ENCODE data around the gene RS1.

DNA sequence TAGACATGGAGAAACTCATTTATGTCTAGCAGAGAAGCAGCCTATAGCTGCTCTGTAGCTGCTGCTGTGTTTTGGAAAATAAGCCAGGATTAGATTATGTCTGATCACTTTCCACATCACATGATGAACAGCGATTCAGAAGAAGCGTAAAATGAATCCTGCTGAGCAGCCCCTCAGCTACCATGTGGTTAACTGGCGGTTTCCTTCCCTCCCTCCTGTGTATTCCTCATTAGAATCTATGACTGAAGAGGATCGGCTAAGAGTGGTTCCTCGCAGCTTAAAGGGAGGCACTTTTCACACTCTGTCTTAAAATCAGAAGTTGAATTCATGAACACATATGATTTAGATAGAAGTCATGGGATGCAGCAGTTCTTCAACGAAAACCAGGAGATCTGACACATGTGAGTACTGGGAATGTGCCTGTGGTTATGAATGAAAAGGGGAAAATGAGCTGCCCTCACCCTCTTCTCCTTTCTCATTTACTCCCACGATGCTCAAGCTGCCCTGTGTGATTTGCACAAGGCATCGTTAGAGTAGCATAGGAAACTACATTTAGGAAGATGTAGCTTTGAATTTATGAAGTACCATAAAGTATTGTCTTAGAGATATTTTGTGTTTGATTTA lies 35.6 kb upstream of the RS1 start, which contains the start of gene PPEF1:
- no peak for TF ChIP-seq CTCF (IDR thresholded peaks at IDR 0.05; ENCODE audit: low read depth, low read length, missing input control)
- TF ChIP-seq ATF3 (IDR thresholded peaks at IDR 0.05), result no peak
- no peak for TF ChIP-seq EGR1 (IDR thresholded peaks at IDR 0.05; ENCODE audit: low read depth in 2 of 2)
- TF ChIP-seq SP1 (IDR thresholded peaks at IDR 0.05), result no peak
- TF ChIP-seq TAF1 (conservative IDR thresholded peaks at IDR 0.05), result no peak
- no peak for TF ChIP-seq HNF4G (IDR thresholded peaks at IDR 0.05)
- no peak for TF ChIP-seq YY1 (IDR thresholded peaks at IDR 0.05)
- TF ChIP-seq RAD21 (IDR thresholded peaks at IDR 0.05), result no peak
- no peak for TF ChIP-seq FOXA1 (IDR thresholded peaks at IDR 0.05)
- no peak for TF ChIP-seq MAX (IDR thresholded peaks at IDR 0.05)
- TF ChIP-seq ZBTB33 (IDR thresholded peaks at IDR 0.05), result no peak
- TF ChIP-seq JUND (IDR thresholded peaks at IDR 0.05), result no peak
- TF ChIP-seq REST (IDR thresholded peaks at IDR 0.05), result no peak
- TF ChIP-seq GABPA (IDR thresholded peaks at IDR 0.05 in 1 of 2, conservative IDR thresholded peaks at IDR 0.05 in 1 of 2), result no peak
